Neutrophil (primary cell): Measurements from ENCODE around the gene CSGALNACT2.

ENCODE experiments used
- H3K27ac ChIP-seq: fragments of 200-600 bp; sonication (generic); 2 replicates; pipeline ENCODE4 v1.5.1; 2016; ENCODE audit warnings: mild to moderate bottlenecking, moderate library complexity
- H3K27me3 ChIP-seq: fragments of 200-600 bp; sonication (generic); 2 replicates; pipeline ENCODE4 v1.6.0; 2016; ENCODE audit warnings: mild to moderate bottlenecking
- H3K36me3 ChIP-seq: fragments of 200-600 bp; sonication (generic); 2 replicates; pipeline ENCODE4 v1.5.1; 2017
- H3K4me1 ChIP-seq, 2 experiments: fragments of 200-600 bp in 1 of 2; sonication (generic) in 1 of 2; 1 replicate in 1 of 2; 2 replicates in 1 of 2; pipeline versions ENCODE4 v1.5.1 to v1.6.1; 2013 to 2016; ENCODE audit warnings: low read depth in 1 of 2, low read length in 1 of 2, mild to moderate bottlenecking in 1 of 2, moderate library complexity in 1 of 2; ENCODE audit not compliant: control insufficient read depth in 1 of 2, insufficient read depth in 1 of 2
- H3K4me3 ChIP-seq, 2 experiments: fragments of 200-600 bp in 1 of 2; sonication (generic) in 1 of 2; 1 replicate in 1 of 2; 2 replicates in 1 of 2; pipeline ENCODE4 v1.5.1; 2013 to 2016; ENCODE audit warnings: low read depth in 1 of 2, low read length in 1 of 2, mild to moderate bottlenecking in 1 of 2, moderate library complexity in 1 of 2
- H3K9me3 ChIP-seq: fragments of 200-600 bp; sonication (generic); 2 replicates; pipeline ENCODE4 v1.5.1; 2016
- TF ChIP-seq, protein P1 (sequence below): fragments of 200-600 bp; sonication (generic); IDR thresholded peaks from 2 replicates; pipeline ENCODE4 v1.5.1; 2016; ENCODE audit warnings: antibody characterized with exemption

The CSGALNACT2 gene

GRCh38 chr10:43117777-43118583 is 20.3 kb upstream of the CSGALNACT2 start:
- Histone ChIP-seq H3K9me3 (no peaks in the 10 kb centered on the region), H3K27me3 (no peaks in the 10 kb centered on the region), H3K27ac (no peak overlapping the region), H3K36me3 (no peaks in the 10 kb centered on the region), H3K4me1 (peaks cover 20 to 22% of the 10 kb centered on the region in 2 experiments), H3K4me3 (no peak overlapping the region)
- TF ChIP-seq, protein P1, sequence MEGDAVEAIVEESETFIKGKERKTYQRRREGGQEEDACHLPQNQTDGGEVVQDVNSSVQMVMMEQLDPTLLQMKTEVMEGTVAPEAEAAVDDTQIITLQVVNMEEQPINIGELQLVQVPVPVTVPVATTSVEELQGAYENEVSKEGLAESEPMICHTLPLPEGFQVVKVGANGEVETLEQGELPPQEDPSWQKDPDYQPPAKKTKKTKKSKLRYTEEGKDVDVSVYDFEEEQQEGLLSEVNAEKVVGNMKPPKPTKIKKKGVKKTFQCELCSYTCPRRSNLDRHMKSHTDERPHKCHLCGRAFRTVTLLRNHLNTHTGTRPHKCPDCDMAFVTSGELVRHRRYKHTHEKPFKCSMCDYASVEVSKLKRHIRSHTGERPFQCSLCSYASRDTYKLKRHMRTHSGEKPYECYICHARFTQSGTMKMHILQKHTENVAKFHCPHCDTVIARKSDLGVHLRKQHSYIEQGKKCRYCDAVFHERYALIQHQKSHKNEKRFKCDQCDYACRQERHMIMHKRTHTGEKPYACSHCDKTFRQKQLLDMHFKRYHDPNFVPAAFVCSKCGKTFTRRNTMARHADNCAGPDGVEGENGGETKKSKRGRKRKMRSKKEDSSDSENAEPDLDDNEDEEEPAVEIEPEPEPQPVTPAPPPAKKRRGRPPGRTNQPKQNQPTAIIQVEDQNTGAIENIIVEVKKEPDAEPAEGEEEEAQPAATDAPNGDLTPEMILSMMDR = no peak

GRCh38 chr10:43118631-43119415 is 19.4 kb upstream of the CSGALNACT2 start:
- Histone ChIP-seq H3K27ac (no peak overlapping the region), H3K27me3 (no peaks in the 10 kb centered on the region), H3K4me1 (peaks cover 20 to 22% of the 10 kb centered on the region in 2 experiments), H3K4me3 (no peak overlapping the region), H3K9me3 (no peaks in the 10 kb centered on the region), H3K36me3 (no peaks in the 10 kb centered on the region)
- TF ChIP-seq, protein P1 = no peak

DNA sequence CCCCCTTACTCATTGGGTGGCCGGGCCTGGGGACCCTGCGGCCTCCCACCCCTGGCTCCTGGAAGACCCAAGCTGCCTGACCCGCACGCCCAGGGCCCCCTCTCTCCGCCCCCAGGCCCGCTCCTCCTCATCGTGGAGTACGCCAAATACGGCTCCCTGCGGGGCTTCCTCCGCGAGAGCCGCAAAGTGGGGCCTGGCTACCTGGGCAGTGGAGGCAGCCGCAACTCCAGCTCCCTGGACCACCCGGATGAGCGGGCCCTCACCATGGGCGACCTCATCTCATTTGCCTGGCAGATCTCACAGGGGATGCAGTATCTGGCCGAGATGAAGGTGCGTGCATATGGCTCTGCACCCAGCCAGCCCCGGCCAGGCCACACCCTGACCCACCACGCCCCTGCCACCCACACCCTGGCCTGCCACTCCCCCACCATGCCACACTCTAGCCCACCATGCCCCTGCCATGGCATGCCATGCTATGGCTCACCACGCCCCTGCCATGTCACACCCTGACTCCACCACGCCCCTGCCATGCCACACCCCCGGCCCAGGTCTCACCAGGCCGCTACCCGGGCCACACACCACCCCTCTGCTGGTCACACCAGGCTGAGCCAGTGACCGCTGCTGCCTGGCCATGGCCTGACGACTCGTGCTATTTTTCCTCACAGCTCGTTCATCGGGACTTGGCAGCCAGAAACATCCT is 18.7 kb upstream of the CSGALNACT2 start:
- Histone ChIP-seq H3K27ac (no peak overlapping the region), H3K27me3 (no peaks in the 10 kb centered on the region), H3K4me3 (no peak overlapping the region), H3K36me3 (no peaks in the 10 kb centered on the region), H3K4me1 (peaks cover 20 to 22% of the 10 kb centered on the region in 2 experiments), H3K9me3 (no peaks in the 10 kb centered on the region)
- TF ChIP-seq, protein P1 = no peak

GRCh38 chr10:43120116-43120928 is 17.9 kb upstream of the CSGALNACT2 start:
- Histone ChIP-seq H3K9me3 (no peaks in the 10 kb centered on the region), H3K27me3 (no peaks in the 10 kb centered on the region), H3K4me1 (peaks cover 20 to 22% of the 10 kb centered on the region in 2 experiments), H3K36me3 (no peaks in the 10 kb centered on the region), H3K27ac (peak overlapping the region; percentile 75), H3K4me3 (no peak overlapping the region)
- TF ChIP-seq, protein P1 = no peak

- TF ChIP-seq, protein P1 = no peak
- H3K4me1 ChIP-seq = peaks cover 20 to 22% of the 10 kb centered on the region in 2 experiments
These were observed 17.3 kb upstream of the CSGALNACT2 start for GRCh38 chr10:43120929-43121314.

More at GRCh38 chr10:43120929-43121314, 17.3 kb upstream of the CSGALNACT2 start:
- Histone ChIP-seq H3K27me3 (no peaks in the 10 kb centered on the region), H3K4me3 (no peak overlapping the region), H3K9me3 (no peaks in the 10 kb centered on the region), H3K36me3 (no peaks in the 10 kb centered on the region), H3K27ac (peak overlapping the region; percentile 75)
